Tibial artery (tissue), 4 donors: Measurements from ENCODE around the gene MFSD6.

Source experiments
- DNase-seq, 2 donors: peaks; one replicate each; pipeline ENCODE4 v3.0.0-alpha.2; 2019
- H3K27ac ChIP-seq, 2 donors: fragments of 200-600 bp; sonication (generic) in 1 of 2; 1 replicate in 1 of 2; 2 replicates in 1 of 2; pipeline ENCODE4 v1.5.1; 2018 to 2019; ENCODE audit warnings: mild to moderate bottlenecking in 1 of 2
- H3K27me3 ChIP-seq, 2 donors: fragments of 200-600 bp; sonication (generic) in 1 of 2; one replicate each; pipeline versions ENCODE4 v1.5.1 to v1.6.0; 2016 to 2019
- H3K36me3 ChIP-seq, 3 donors: fragments of 200-600 bp; sonication (generic) in 2 of 3; one replicate each; pipeline ENCODE4 v1.5.1; 2016 to 2019; ENCODE audit warnings: mild to moderate bottlenecking in 2 of 3
- H3K4me1 ChIP-seq, 4 donors: fragments of 200-600 bp; sonication (generic) in 2 of 4; 1 replicate in 3 of 4; 2 replicates in 1 of 4; pipeline ENCODE4 v1.5.1; 2016 to 2019
- H3K4me3 ChIP-seq, 2 donors: fragments of 200-600 bp; sonication (generic) in 1 of 2; 1 replicate in 1 of 2; 2 replicates in 1 of 2; pipeline ENCODE4 v1.5.1; 2018 to 2019; ENCODE audit warnings: mild to moderate bottlenecking in 2 of 2
- H3K9me3 ChIP-seq, 3 donors: fragments of 200-600 bp; sonication (generic) in 1 of 3; one replicate each; pipeline ENCODE4 v1.5.1; 2016 to 2019
- CTCF ChIP-seq, 2 experiments: fragments of 200-600 bp in 1 of 2; fragments of 450-650 bp in 1 of 2; IDR thresholded peaks; one replicate each; pipeline ENCODE4 v1.5.1; 2017 to 2019; ENCODE audit warnings: antibody characterized with exemption in 2 of 2, mild to moderate bottlenecking in 1 of 2, moderate library complexity in 1 of 2
- intact Hi-C: fragments of 100-400 bp; cut with DNase I; formaldehyde crosslinking; loops from one replicate; pipeline ENCODE4 v1.15.0; 2023; ENCODE audit warnings: low total_unique reads

The MFSD6 gene

DNA sequence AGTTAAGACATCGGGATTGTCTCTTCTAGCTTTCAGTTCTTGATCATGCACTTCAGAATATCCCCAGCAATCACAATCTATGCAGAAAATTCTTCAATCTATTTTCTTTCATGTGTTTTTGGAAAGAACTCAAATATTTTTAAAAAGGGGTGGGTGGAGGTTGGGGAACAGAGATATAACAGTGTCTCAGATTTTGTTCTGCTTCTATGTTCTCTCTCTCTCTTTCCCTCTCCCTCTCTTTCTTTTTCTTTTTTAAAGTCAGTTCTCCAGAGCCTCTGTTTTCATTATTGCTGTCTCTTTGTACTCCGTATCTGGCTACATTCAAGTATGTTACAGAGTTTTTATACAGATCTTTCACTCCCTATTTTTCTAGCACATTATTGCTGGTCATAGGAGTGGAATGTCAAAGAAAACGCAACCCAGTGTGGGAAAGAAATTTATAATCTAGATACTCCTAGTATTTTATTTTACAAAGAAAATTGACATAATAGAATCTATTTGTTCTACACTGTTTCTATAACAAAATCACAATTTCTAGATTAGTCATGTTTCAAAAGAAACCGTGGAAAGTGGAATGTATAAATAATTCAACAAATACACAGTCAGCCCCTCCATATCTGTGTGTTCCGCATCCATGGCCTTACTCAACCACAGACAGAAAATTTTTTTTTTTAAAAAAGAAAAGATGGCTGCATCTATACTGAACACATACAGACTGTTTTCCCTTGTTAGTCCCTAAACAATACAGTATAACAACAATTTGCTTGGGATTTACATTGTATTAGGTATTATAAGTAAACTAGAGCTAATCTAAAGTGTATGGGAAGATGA, 137.6 kb downstream of the MFSD6 start:
- H3K27ac ChIP-seq: peak overlapping the region; percentile 58 to 82
- no peaks in the 10 kb centered on the region for H3K27me3 ChIP-seq
- H3K9me3 ChIP-seq: peaks cover 0 to 15% (median 6%) of the 10 kb centered on the region in 3 donors
- DNase-seq: no peak
- H3K4me3 ChIP-seq: peak overlapping the region; percentile 39 to 42
- intact Hi-C loops: no loop called here
- H3K4me1 ChIP-seq: peaks cover 0 to 26% (median 0%) of the 10 kb centered on the region in 4 donors
- H3K36me3 ChIP-seq: peaks cover 0 to 4% (median 0%) of the 10 kb centered on the region in 3 donors
- TF ChIP-seq CTCF (IDR thresholded peaks at IDR 0.05): no peak

DNA sequence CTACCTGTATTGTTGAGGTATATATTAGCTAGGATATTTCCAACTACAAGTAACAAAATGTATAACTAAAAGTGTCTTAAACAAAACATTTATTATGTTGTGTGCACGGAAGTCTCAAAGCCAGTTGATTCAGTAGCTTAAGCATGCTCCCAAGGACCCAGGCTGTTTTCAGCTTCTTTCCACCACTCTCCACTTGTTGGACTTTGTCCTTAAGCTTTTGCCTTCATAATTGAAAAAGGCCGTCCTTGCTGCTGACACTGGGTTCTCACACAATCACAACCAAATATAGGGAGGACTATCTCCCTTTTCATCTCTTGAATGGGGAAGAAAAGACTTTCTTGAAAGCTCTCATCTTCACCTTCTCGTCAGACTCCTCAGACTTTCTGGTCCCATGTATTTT, 138.6 kb downstream of the MFSD6 start:
- DNase-seq: no peak
- TF ChIP-seq CTCF (IDR thresholded peaks at IDR 0.05): no peak
- H3K4me1 ChIP-seq: peaks cover 0 to 26% (median 0%) of the 10 kb centered on the region in 4 donors
- no peak overlapping the region for H3K4me3 ChIP-seq
- no peaks in the 10 kb centered on the region for H3K27me3 ChIP-seq
- peak overlapping the region; percentile 58 to 82 for H3K27ac ChIP-seq
- intact Hi-C loops: no loop called here
- peaks cover 0 to 1% (median 0%) of the 10 kb centered on the region in 3 donors for H3K36me3 ChIP-seq
- H3K9me3 ChIP-seq: peaks cover 0 to 7% (median 3%) of the 10 kb centered on the region in 3 donors

DNA sequence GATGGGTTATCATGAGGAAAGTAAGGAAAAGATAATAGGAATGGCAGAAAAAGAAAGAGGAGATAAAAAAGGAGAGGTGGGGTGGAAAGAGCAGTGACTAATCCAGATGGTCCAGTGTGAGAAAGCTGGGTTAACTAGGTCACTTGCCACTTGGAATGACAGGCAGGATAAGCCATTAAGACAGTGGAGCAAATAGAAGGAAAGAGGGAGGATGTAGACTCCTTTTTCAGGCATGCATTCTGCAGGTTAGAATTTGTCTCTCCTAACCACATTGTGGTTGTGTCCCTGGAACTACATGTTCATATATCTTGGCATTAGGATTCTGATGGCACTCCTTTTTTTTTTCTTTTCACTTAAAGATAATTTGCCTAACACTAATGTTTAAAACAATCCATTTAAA, 139.7 kb downstream of the MFSD6 start:
- no peaks in the 10 kb centered on the region for H3K27me3 ChIP-seq
- TF ChIP-seq CTCF (IDR thresholded peaks at IDR 0.05): no peak
- DNase-seq: no peak
- intact Hi-C loops: no loop called here
- no peak overlapping the region for H3K27ac ChIP-seq
- H3K4me3 ChIP-seq: no peak overlapping the region
- H3K9me3 ChIP-seq: no peaks in the 10 kb centered on the region
- H3K36me3 ChIP-seq: no peaks in the 10 kb centered on the region
- H3K4me1 ChIP-seq: peaks cover 0 to 26% (median 0%) of the 10 kb centered on the region in 4 donors

DNA sequence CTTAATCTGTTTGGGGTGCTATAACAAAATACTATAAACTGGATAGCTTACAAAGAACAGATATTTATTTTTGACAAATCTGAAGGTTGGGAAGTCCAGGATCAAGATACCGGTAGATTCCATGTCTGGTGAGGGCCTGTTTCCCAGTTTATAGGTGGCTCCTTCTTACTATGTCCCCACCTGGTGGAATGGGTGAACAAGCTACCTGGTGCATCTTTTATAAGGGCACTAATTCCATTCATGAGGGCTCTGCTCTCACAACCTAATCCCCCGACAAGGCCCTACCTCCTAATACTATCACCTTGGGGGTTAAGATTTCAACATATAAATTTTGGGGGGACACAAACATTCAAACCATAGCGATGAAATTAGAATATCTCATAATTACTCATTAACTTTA, 142.0 kb downstream of the MFSD6 start:
- Histone ChIP-seq H3K36me3 (no peaks in the 10 kb centered on the region), H3K9me3 (no peaks in the 10 kb centered on the region), H3K4me3 (no peak overlapping the region), H3K4me1 (peaks cover 0 to 17% (median 0%) of the 10 kb centered on the region in 4 donors), H3K27ac (no peak overlapping the region), H3K27me3 (no peaks in the 10 kb centered on the region)
- intact Hi-C loops: no loop called here
- no peak for DNase-seq
- TF ChIP-seq CTCF (IDR thresholded peaks at IDR 0.05): no peak
